NB4 (cell line): ENCODE measurements around the gene SESN3.

ENCODE experiments used
- DNase-seq: peaks from one replicate; pipeline ENCODE4 v3.0.0; 2010; ENCODE audit warnings: low read depth
- H3K4me3 ChIP-seq: one replicate; pipeline ENCODE4 v1.5.1; 2011; ENCODE audit warnings: mild to moderate bottlenecking, low read depth, low read length, moderate library complexity
- CTCF ChIP-seq: IDR thresholded peaks from one replicate; pipeline ENCODE4 v1.5.1; 2012; ENCODE audit warnings: low read depth, low read length
- MAX ChIP-seq: IDR thresholded peaks from 2 replicates; pipeline ENCODE4 v1.6.1; 2011; ENCODE audit warnings: low read depth, low read length
- MYC ChIP-seq: IDR thresholded peaks from 2 replicates; pipeline ENCODE4 v1.6.1; 2011; ENCODE audit warnings: low read depth, low read length
- POLR2A ChIP-seq: IDR thresholded peaks from 2 replicates; pipeline ENCODE4 v1.6.1; 2011; ENCODE audit warnings: mild to moderate bottlenecking; ENCODE audit not compliant: insufficient read length; ENCODE audit errors: extremely low read depth

The SESN3 gene

GRCh38 chr11:95150956-95151684, 79.9 kb downstream of the SESN3 start:
- peak; percentile 80 for TF ChIP-seq CTCF
- TF ChIP-seq POLR2A = no peak
- 0 out of 2 replicates have a peak, but pooled peaks have one; percentile 43 for TF ChIP-seq MAX
- TF ChIP-seq MYC = peak; percentile 54; the same call in 1 of the 2 replicates
- peak overlapping the region; percentile 60 for H3K4me3 ChIP-seq
- DNase-seq = peak; percentile 95

GRCh38 chr11:95149651-95150364, 81.2 kb downstream of the SESN3 start:
- no peak overlapping the region for H3K4me3 ChIP-seq
- TF ChIP-seq POLR2A (no peak), MYC (no peak), CTCF (no peak), MAX (no peak)
- DNase-seq = no peak

GRCh38 chr11:95148938-95149337, 82.1 kb downstream of the SESN3 start:
- H3K4me3 ChIP-seq = no peak overlapping the region
- DNase-seq = no peak
- TF ChIP-seq CTCF (no peak), MYC (no peak), MAX (no peak), POLR2A (no peak)

GRCh38 chr11:95148406-95148805, 82.6 kb downstream of the SESN3 start:
- no peak for DNase-seq
- TF ChIP-seq CTCF (no peak), MAX (no peak), POLR2A (no peak), MYC (no peak)
- no peak overlapping the region for H3K4me3 ChIP-seq

GRCh38 chr11:95147364-95147905, 83.6 kb downstream of the SESN3 start:
- TF ChIP-seq MAX (no peak), MYC (no peak), CTCF (no peak), POLR2A (no peak)
- no peak overlapping the region for H3K4me3 ChIP-seq
- peak; percentile 66 for DNase-seq
